ENCODE results near the gene HK2. TPM values are rescaled to one million over a fixed set of nuclear protein-coding genes. Genes with fewer than 3 reads are reported as not detected.
"Not testable (repeated sequence)": the region's sequence is repeated elsewhere in the genome, so short reads cannot be mapped to it uniquely, and the experiment has no call there.

Gene HK2
- total RNA-seq, 1 donor from 2014 or later: 8.1 TPM

- Mint-ChIP-seq H3K4me3 (ENCODE audit: unreplicated experiment) (no peak overlapping the region), H3K27ac (ENCODE audit: unreplicated experiment) (no peak overlapping the region), H3K4me1 (ENCODE audit: low read depth, unreplicated experiment) (no peaks in the 10 kb centered on the region), H3K9me3 (ENCODE audit: unreplicated experiment) (peaks cover 1% of the 10 kb centered on the region), H3K27me3 (ENCODE audit: unreplicated experiment) (no peaks in the 10 kb centered on the region), H3K36me3 (ENCODE audit: unreplicated experiment) (no peaks in the 10 kb centered on the region)
- no peak for TF ChIP-seq CTCF (IDR thresholded peaks at IDR 0.05; ENCODE audit: partially characterized antibody, unreplicated experiment)
- DNase-seq: no peak
These were observed 13.3 kb downstream of the HK2 start for GRCh38 chr2:74847070-74847858.

- Mint-ChIP-seq H3K4me1 (ENCODE audit: low read depth, unreplicated experiment) (no peaks in the 10 kb centered on the region), H3K27me3 (ENCODE audit: unreplicated experiment) (no peaks in the 10 kb centered on the region), H3K9me3 (ENCODE audit: unreplicated experiment) (peaks cover under 1% of the 10 kb centered on the region), H3K4me3 (ENCODE audit: unreplicated experiment) (no peak overlapping the region), H3K27ac (ENCODE audit: unreplicated experiment) (no peak overlapping the region), H3K36me3 (ENCODE audit: unreplicated experiment) (no peaks in the 10 kb centered on the region)
- TF ChIP-seq CTCF (IDR thresholded peaks at IDR 0.05; ENCODE audit: partially characterized antibody, unreplicated experiment): no peak
- DNase-seq: no peak
These were observed 15.4 kb downstream of the HK2 start for GRCh38 chr2:74849228-74849892.

- Mint-ChIP-seq H3K36me3 (ENCODE audit: unreplicated experiment) (no peaks in the 10 kb centered on the region), H3K27me3 (ENCODE audit: unreplicated experiment) (no peaks in the 10 kb centered on the region), H3K4me1 (ENCODE audit: low read depth, unreplicated experiment) (peaks cover 2% of the 10 kb centered on the region), H3K4me3 (ENCODE audit: unreplicated experiment) (no peak overlapping the region), H3K27ac (ENCODE audit: unreplicated experiment) (no peak overlapping the region), H3K9me3 (ENCODE audit: unreplicated experiment) (no peaks in the 10 kb centered on the region)
- TF ChIP-seq CTCF (IDR thresholded peaks at IDR 0.05; ENCODE audit: partially characterized antibody, unreplicated experiment): no peak
- DNase-seq: no peak
These were observed 16.7 kb downstream of the HK2 start for GRCh38 chr2:74850496-74851190.

- Mint-ChIP-seq H3K27ac (ENCODE audit: unreplicated experiment) (no peak overlapping the region), H3K4me3 (ENCODE audit: unreplicated experiment) (no peak overlapping the region), H3K36me3 (ENCODE audit: unreplicated experiment) (no peaks in the 10 kb centered on the region), H3K9me3 (ENCODE audit: unreplicated experiment) (no peaks in the 10 kb centered on the region), H3K4me1 (ENCODE audit: low read depth, unreplicated experiment) (peaks cover 2% of the 10 kb centered on the region), H3K27me3 (ENCODE audit: unreplicated experiment) (no peaks in the 10 kb centered on the region)
- DNase-seq: no peak
- TF ChIP-seq CTCF (IDR thresholded peaks at IDR 0.05; ENCODE audit: partially characterized antibody, unreplicated experiment): no peak
These were observed 17.3 kb downstream of the HK2 start for GRCh38 chr2:74851191-74851566.

GRCh38 chr2:74853360-74853759 lies 19.4 kb downstream of the HK2 start:
- H3K9me3 Mint-ChIP-seq (ENCODE audit: unreplicated experiment); H3K27me3 Mint-ChIP-seq (ENCODE audit: unreplicated experiment); H3K4me3 Mint-ChIP-seq (ENCODE audit: unreplicated experiment); H3K27ac Mint-ChIP-seq (ENCODE audit: unreplicated experiment); H3K4me1 Mint-ChIP-seq (ENCODE audit: low read depth, unreplicated experiment); H3K36me3 Mint-ChIP-seq (ENCODE audit: unreplicated experiment); DNase-seq: not testable (repeated sequence)
